ENCODE measurements around the gene MCC. TPM values are rescaled to one million over a fixed set of nuclear protein-coding genes. Genes with fewer than 3 reads are reported as not detected.

Gene MCC
- total and polyA plus RNA-seq, 2 donors (not counting 1 experiment from before 2014, with no cell fraction given), result 0.09 to 0.32 TPM

GRCh38 chr5:113240032-113240431 lies 248.2 kb downstream of the MCC start:
- H3K27me3 Mint-ChIP-seq, result peaks cover 34% of the 10 kb centered on the region
- H3K9me3 ChIP-seq (ENCODE audit: control extremely low read depth in 1 of 3, control insufficient read depth in 2 of 3, insufficient read depth in 1 of 3, low read length in 2 of 3), result no peaks in the 10 kb centered on the region
- no peak overlapping the region for H3K4me2 ChIP-seq (replicated peaks; ENCODE audit: low read depth, low read length, poor library complexity, severe bottlenecking)
- H3K27ac Mint-ChIP-seq, result no peak overlapping the region
- H3K4me3 Mint-ChIP-seq, result no peak overlapping the region
- no peaks in the 10 kb centered on the region for H3K9me3 Mint-ChIP-seq (ENCODE audit: insufficient read depth)
- CTCF ChIA-PET, result no interaction called here
- no peaks in the 10 kb centered on the region for H3K36me3 ChIP-seq (replicated peaks in 1 of 2; ENCODE audit: control extremely low read depth in 1 of 2, control insufficient read depth in 1 of 2, extremely low read depth in 1 of 2, insufficient read depth in 2 of 2, low read length in 1 of 2)
- POLR2A ChIA-PET, result no interaction called here
- H4K20me1 ChIP-seq (ENCODE audit: control insufficient read depth, insufficient read depth, low read length, poor library complexity, severe bottlenecking), result no peaks in the 10 kb centered on the region
- H3K4me1 Mint-ChIP-seq, result no peaks in the 10 kb centered on the region
- no peaks in the 10 kb centered on the region for H3K4me1 ChIP-seq (ENCODE audit: control insufficient read depth in 2 of 2, insufficient read depth in 2 of 2, low read length in 2 of 2)
- H3K27ac ChIP-seq (ENCODE audit: low read length in 2 of 2), result no peak overlapping the region
- no peaks in the 10 kb centered on the region for H3K27me3 ChIP-seq (replicated peaks in 1 of 4; ENCODE audit: control extremely low read depth in 1 of 4, control insufficient read depth in 3 of 4, insufficient read depth in 4 of 4, low read length in 3 of 4)
- ATAC-seq (ENCODE audit: low read depth) (no peak), DNase-seq (no peak)
- H3K4me3 ChIP-seq (ENCODE audit: control extremely low read depth in 1 of 5, extremely low read depth in 1 of 5, insufficient read depth in 1 of 5, low read depth in 2 of 5, low read length in 4 of 5), result no peak overlapping the region
- intact Hi-C loops (cut with micrococcal nuclease), result no loop called here
- no CpG with 5 or more reads among the region's 4 CpGs for WGBS (ENCODE audit: insufficient coverage)
- no peaks in the 10 kb centered on the region for H3K79me2 ChIP-seq (ENCODE audit: control insufficient read depth, insufficient read depth, low read length)
- no peak overlapping the region for H3K9ac ChIP-seq (ENCODE audit: low read length)
- no peak overlapping the region for H2AFZ ChIP-seq (ENCODE audit: insufficient read depth, low read depth, low read length, poor library complexity, severe bottlenecking)
- TF ChIP-seq CTCF (IDR thresholded peaks at IDR 0.05) (no peak), EZH2 (IDR thresholded peaks at IDR 0.05; ENCODE audit: borderline replicate concordance, insufficient read depth, low read depth, low read length, poor library complexity, severe bottlenecking) (no peak)

GRCh38 chr5:113237893-113238292 lies 250.4 kb downstream of the MCC start:
- Histone ChIP-seq H3K4me2 (replicated peaks; ENCODE audit: low read depth, low read length, poor library complexity, severe bottlenecking) (no peak overlapping the region), H3K4me3 (ENCODE audit: control extremely low read depth in 1 of 5, extremely low read depth in 1 of 5, insufficient read depth in 1 of 5, low read depth in 2 of 5, low read length in 4 of 5) (no peak overlapping the region), H3K27me3 (replicated peaks in 1 of 4; ENCODE audit: control extremely low read depth in 1 of 4, control insufficient read depth in 3 of 4, insufficient read depth in 4 of 4, low read length in 3 of 4) (no peaks in the 10 kb centered on the region), H3K9ac (ENCODE audit: low read length) (no peak overlapping the region), H2AFZ (ENCODE audit: insufficient read depth, low read depth, low read length, poor library complexity, severe bottlenecking) (no peak overlapping the region), H3K27ac (ENCODE audit: low read length in 2 of 2) (no peak overlapping the region), H3K4me1 (ENCODE audit: control insufficient read depth in 2 of 2, insufficient read depth in 2 of 2, low read length in 2 of 2) (no peaks in the 10 kb centered on the region), H3K36me3 (replicated peaks in 1 of 2; ENCODE audit: control extremely low read depth in 1 of 2, control insufficient read depth in 1 of 2, extremely low read depth in 1 of 2, insufficient read depth in 2 of 2, low read length in 1 of 2) (no peaks in the 10 kb centered on the region), H3K79me2 (ENCODE audit: control insufficient read depth, insufficient read depth, low read length) (no peaks in the 10 kb centered on the region), H4K20me1 (ENCODE audit: control insufficient read depth, insufficient read depth, low read length, poor library complexity, severe bottlenecking) (no peaks in the 10 kb centered on the region), H3K9me3 (ENCODE audit: control extremely low read depth in 1 of 3, control insufficient read depth in 2 of 3, insufficient read depth in 1 of 3, low read length in 2 of 3) (no peaks in the 10 kb centered on the region)
- H3K4me3 Mint-ChIP-seq, result no peak overlapping the region
- ChIA-PET CTCF (no interaction called here), POLR2A (no interaction called here)
- TF ChIP-seq CTCF (IDR thresholded peaks at IDR 0.05) (no peak), EZH2 (IDR thresholded peaks at IDR 0.05; ENCODE audit: borderline replicate concordance, insufficient read depth, low read depth, low read length, poor library complexity, severe bottlenecking) (no peak)
- ATAC-seq (ENCODE audit: low read depth), result no peak
- H3K27me3 Mint-ChIP-seq, result peaks cover 35% of the 10 kb centered on the region
- no peaks in the 10 kb centered on the region for H3K9me3 Mint-ChIP-seq (ENCODE audit: insufficient read depth)
- DNase-seq, result no peak
- intact Hi-C loops (cut with micrococcal nuclease), result no loop called here
- H3K4me1 Mint-ChIP-seq, result no peaks in the 10 kb centered on the region
- no peak overlapping the region for H3K27ac Mint-ChIP-seq

Measured in B cell (primary cell).